Panc1 (cell line): ENCODE results near the gene MYO5B. TPM values are rescaled to one million over a fixed set of nuclear protein-coding genes. Genes with fewer than 3 reads are reported as not detected.

ENCODE experiments used
- ATAC-seq: fragments of 200-7000 bp; cut with Tn5 transposase; 2 replicates; pipeline ENCODE4 v1.9.1; 2020; ENCODE audit warnings: mild to moderate bottlenecking, moderate library complexity
- BruUV-seq: library from RNA; stranded (reverse); fragments of 400-500 nt; replicated peaks from 2 replicates; lab custom pipeline; 2021; lab: Mats Ljungman, UMichigan
- CTCF ChIA-PET: fragments of 300-600 bp; sonication (Branson Sonifier 250); formaldehyde crosslinking; loops from one replicate; lab custom pipeline; 2022; ENCODE audit warnings: antibody characterized with exemption; lab: Charles Lee
- POLR2A ChIA-PET: fragments of 300-600 bp; sonication (Branson Sonifier 250); formaldehyde crosslinking; loops from one replicate; lab custom pipeline; 2022; ENCODE audit warnings: antibody characterized with exemption; lab: Charles Lee
- DNase-seq: peaks from one replicate; pipeline ENCODE4 v3.0.0-alpha.2; 2010; ENCODE audit warnings: low read depth, low spot score
- H3K27ac ChIP-seq: 2 replicates; pipeline ENCODE4 v1.5.1; 2011; ENCODE audit warnings: mild to moderate bottlenecking, low read length, inconsistent platforms
- H3K27me3 ChIP-seq: fragments of 200-500 bp; sonication (Bioruptor generic); 2 replicates; pipeline ENCODE4 v1.6.0; 2014; ENCODE audit warnings: low read length, inconsistent platforms; ENCODE audit not compliant: control insufficient read depth, insufficient read depth
- H3K36me3 ChIP-seq: fragments of 200-500 bp; sonication (Bioruptor generic); 2 replicates; pipeline ENCODE4 v1.5.1; 2014; ENCODE audit warnings: inconsistent platforms, mild to moderate bottlenecking, low read length, moderate library complexity; ENCODE audit not compliant: control insufficient read depth, insufficient read depth
- H3K4me1 ChIP-seq: 2 replicates; pipeline ENCODE4 v1.5.1; 2011; ENCODE audit warnings: inconsistent platforms, mild to moderate bottlenecking, low read length, moderate library complexity; ENCODE audit not compliant: control insufficient read depth, insufficient read depth
- H3K4me3 ChIP-seq, 2 experiments: 2 replicates each; pipeline ENCODE4 v1.5.1; 2011 to 2012; ENCODE audit warnings: low read depth in 2 of 2, low read length in 2 of 2, mild to moderate bottlenecking in 2 of 2, inconsistent platforms in 1 of 2, moderate library complexity in 1 of 2
- H3K9me3 ChIP-seq: fragments of 200-500 bp; sonication (Bioruptor generic); 2 replicates; pipeline ENCODE4 v1.5.1; 2014; ENCODE audit warnings: low read depth, mild to moderate bottlenecking, inconsistent platforms, low read length, moderate library complexity; ENCODE audit not compliant: control insufficient read depth, insufficient read depth
- CTCF ChIP-seq: fragments of 450-650 bp; IDR thresholded peaks from 2 replicates; pipeline ENCODE4 v1.5.1; 2017; ENCODE audit warnings: mild to moderate bottlenecking
- POLR2AphosphoS5 ChIP-seq: IDR thresholded peaks from 2 replicates; pipeline ENCODE4 v1.6.1; 2012; ENCODE audit warnings: mild to moderate bottlenecking, low read depth, low read length, moderate library complexity
- REST ChIP-seq, 2 experiments: IDR thresholded peaks; 2 replicates each; pipeline ENCODE4 v1.6.1; 2011 to 2012; ENCODE audit warnings: low read depth in 2 of 2, control low read depth in 1 of 2, low read length in 1 of 2, mild to moderate bottlenecking in 1 of 2, moderate library complexity in 1 of 2; ENCODE audit not compliant: insufficient read depth in 1 of 2
- SIN3A ChIP-seq: IDR thresholded peaks from 2 replicates; pipeline ENCODE4 v1.6.1; 2012; ENCODE audit warnings: low read depth, mild to moderate bottlenecking, low read length, moderate library complexity, borderline replicate concordance; ENCODE audit not compliant: insufficient read depth
- TCF7L2 ChIP-seq: IDR thresholded peaks from 2 replicates; pipeline ENCODE4 v1.6.1; 2011; ENCODE audit warnings: mild to moderate bottlenecking, low read depth, low read length, inconsistent platforms
- in situ Hi-C: cut with HindIII; loops from 2 replicates; pipeline ENCODE4 v1.10.0; 2016; ENCODE audit warnings: low sequenced_read_pairs, low pct_unique_long_range_greater_than_20kb
- intact Hi-C: fragments of 100-400 bp; cut with micrococcal nuclease; formaldehyde crosslinking; loops from one replicate; pipeline ENCODE4 v1.10.0; 2022; ENCODE audit not compliant: unreplicated experiment
- total RNA-seq: library from RNA; stranded (reverse); gene quantifications from one replicate; pipeline ENCODE4 v1.2.1, GENCODE V29; 2021; ENCODE audit not compliant: unreplicated experiment

MYO5B gene
- total RNA-seq, 1 experiment from 2014 or later, result 0.31 TPM

GRCh38 chr18:49913221-49913620 is 281.7 kb downstream of the MYO5B start:
- ATAC-seq (no peak), DNase-seq (no peak)
- no TSS peak for BruUV-seq
- TF ChIP-seq POLR2AphosphoS5 (no peak), REST (IDR thresholded peaks at IDR 0.05; ENCODE audit: insufficient read depth in 1 of 2, low read depth in 2 of 2, low read length in 1 of 2) (no peak), CTCF (no peak), SIN3A (no peak), TCF7L2 (no peak)
- intact Hi-C loops, result no loop called here
- Histone ChIP-seq H3K4me1 (no peaks in the 10 kb centered on the region), H3K36me3 (no peaks in the 10 kb centered on the region), H3K27ac (no peak overlapping the region), H3K9me3 (no peaks in the 10 kb centered on the region), H3K4me3 (no peak overlapping the region), H3K27me3 (peaks cover 2% of the 10 kb centered on the region; the same call in 1 of the 2 replicates)
- CTCF ChIA-PET, result no interaction called here
- in situ Hi-C loops, result no loop called here
- POLR2A ChIA-PET, result no interaction called here

- ATAC-seq, result no peak
- POLR2A ChIA-PET, result no interaction called here
- no TSS peak for BruUV-seq
- H3K27me3 ChIP-seq, result no peaks in the 10 kb centered on the region
- CTCF ChIA-PET, result no interaction called here
- in situ Hi-C loops (no loop called here), intact Hi-C loops (no loop called here)
- no peaks in the 10 kb centered on the region for H3K36me3 ChIP-seq
- no peak overlapping the region for H3K4me3 ChIP-seq
- DNase-seq, result no peak
- H3K4me1 ChIP-seq, result no peaks in the 10 kb centered on the region
- no peak overlapping the region for H3K27ac ChIP-seq
- no peaks in the 10 kb centered on the region for H3K9me3 ChIP-seq
- TF ChIP-seq SIN3A (no peak), CTCF (no peak), REST (IDR thresholded peaks at IDR 0.05; ENCODE audit: insufficient read depth in 1 of 2, low read depth in 2 of 2, low read length in 1 of 2) (no peak), POLR2AphosphoS5 (no peak), TCF7L2 (no peak)
These were observed 283.5 kb downstream of the MYO5B start for GRCh38 chr18:49911427-49911826.
